Measurements from ENCODE around the gene GPATCH2.
"Not testable (repeated sequence)": the region's sequence is repeated elsewhere in the genome, so short reads cannot be mapped to it uniquely, and the experiment has no call there.

The GPATCH2 gene

GRCh38 chr1:217526636-217527035, 104.3 kb downstream of the GPATCH2 start:
- no peak for DNase-seq

GRCh38 chr1:217525773-217526490, 105.0 kb downstream of the GPATCH2 start:
- no peak for DNase-seq

GRCh38 chr1:217524787-217525520, 105.9 kb downstream of the GPATCH2 start:
- no peak for DNase-seq

- DNase-seq, result not testable (repeated sequence)
These were observed 107.0 kb downstream of the GPATCH2 start for GRCh38 chr1:217523921-217524320.

GRCh38 chr1:217522277-217522676, 108.6 kb downstream of the GPATCH2 start:
- DNase-seq, result no peak

GRCh38 chr1:217521317-217521716, 109.6 kb downstream of the GPATCH2 start:
- no peak for DNase-seq

- no peak for DNase-seq
These were observed 124.0 kb downstream of the GPATCH2 start for GRCh38 chr1:217506878-217507277.

GRCh38 chr1:217498209-217498608, 132.7 kb downstream of the GPATCH2 start:
- DNase-seq, result no peak

GRCh38 chr1:217495249-217495648, 135.6 kb downstream of the GPATCH2 start:
- DNase-seq, result no peak

GRCh38 chr1:217494767-217495166, 136.1 kb downstream of the GPATCH2 start:
- no peak for DNase-seq

- no peak for DNase-seq
These were observed 137.6 kb downstream of the GPATCH2 start for GRCh38 chr1:217493290-217493689.

- no peak for DNase-seq
These were observed 146.0 kb downstream of the GPATCH2 start for GRCh38 chr1:217484871-217485270.

- DNase-seq, result no peak
These were observed 148.4 kb downstream of the GPATCH2 start for GRCh38 chr1:217482356-217483102.

- DNase-seq, result no peak
These were observed 152.4 kb downstream of the GPATCH2 start for GRCh38 chr1:217478450-217478849.

GRCh38 chr1:217472915-217473314, 158.0 kb downstream of the GPATCH2 start:
- no peak for DNase-seq

- no peak for DNase-seq
These were observed 159.5 kb downstream of the GPATCH2 start for GRCh38 chr1:217471403-217471802.

GRCh38 chr1:217469983-217470382, 160.9 kb downstream of the GPATCH2 start:
- DNase-seq, result no peak

GRCh38 chr1:217465102-217465501, 165.8 kb downstream of the GPATCH2 start:
- no peak for DNase-seq

GRCh38 chr1:217462666-217463065, 168.2 kb downstream of the GPATCH2 start:
- DNase-seq, result no peak

- DNase-seq, result no peak
These were observed 168.7 kb downstream of the GPATCH2 start for GRCh38 chr1:217462159-217462558.

- DNase-seq, result no peak
These were observed 173.9 kb downstream of the GPATCH2 start for GRCh38 chr1:217457016-217457415.

GRCh38 chr1:217456261-217456660, 174.6 kb downstream of the GPATCH2 start:
- DNase-seq, result no peak
